HG03342 (cell line): ENCODE data around the gene ZNF468.
"Not testable (repeated sequence)": the region's sequence is repeated elsewhere in the genome, so short reads cannot be mapped to it uniquely, and the experiment has no call there.

Source experiments
- ATAC-seq: cut with Tn5 transposase; IDR thresholded peaks from one replicate; pipeline ENCODE4 v1.9.1; 2021; ENCODE audit warnings: mild to moderate bottlenecking, moderate library complexity; ENCODE audit not compliant: unreplicated experiment

Gene ZNF468

DNA sequence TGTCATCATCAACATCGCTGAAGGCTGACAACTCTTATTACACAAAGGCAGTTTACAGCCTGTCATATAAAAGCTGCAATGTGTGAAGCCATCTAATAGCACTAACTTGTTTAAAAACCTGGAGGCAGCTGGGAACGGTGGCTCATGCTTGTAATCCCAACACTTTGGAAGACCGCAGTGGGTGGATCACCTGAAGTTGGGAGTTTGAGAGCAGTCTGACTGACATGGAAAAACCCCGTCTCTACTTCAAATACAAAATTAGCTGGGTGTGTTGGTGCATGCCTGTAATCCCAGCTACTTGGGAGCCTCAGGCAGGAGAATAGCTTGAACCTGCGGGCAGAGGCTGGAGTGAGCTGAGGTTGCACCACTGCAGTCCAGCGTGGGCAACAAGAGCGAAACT is 27.6 kb downstream of the ZNF468 start:
- not testable (repeated sequence) for ATAC-seq

DNA sequence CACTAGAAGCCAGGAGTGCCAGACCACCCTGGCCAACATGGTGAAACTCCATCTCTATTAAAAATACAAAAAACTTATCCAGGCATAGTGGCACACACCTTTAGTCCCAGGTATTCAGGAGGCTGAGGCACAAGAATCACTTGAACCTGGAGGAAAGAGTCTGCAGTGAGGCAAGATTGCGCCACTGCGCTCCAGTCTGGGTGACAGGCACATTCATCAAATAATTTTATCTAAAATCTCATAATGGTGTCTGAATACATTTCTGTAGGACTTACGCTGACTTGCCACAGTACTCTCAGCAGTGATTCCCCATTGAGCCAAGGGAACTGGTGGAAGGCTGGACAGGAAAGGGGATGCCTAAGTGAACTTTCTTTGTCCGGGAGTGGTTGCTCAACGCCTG is 31.7 kb downstream of the ZNF468 start:
- ATAC-seq: no peak

DNA sequence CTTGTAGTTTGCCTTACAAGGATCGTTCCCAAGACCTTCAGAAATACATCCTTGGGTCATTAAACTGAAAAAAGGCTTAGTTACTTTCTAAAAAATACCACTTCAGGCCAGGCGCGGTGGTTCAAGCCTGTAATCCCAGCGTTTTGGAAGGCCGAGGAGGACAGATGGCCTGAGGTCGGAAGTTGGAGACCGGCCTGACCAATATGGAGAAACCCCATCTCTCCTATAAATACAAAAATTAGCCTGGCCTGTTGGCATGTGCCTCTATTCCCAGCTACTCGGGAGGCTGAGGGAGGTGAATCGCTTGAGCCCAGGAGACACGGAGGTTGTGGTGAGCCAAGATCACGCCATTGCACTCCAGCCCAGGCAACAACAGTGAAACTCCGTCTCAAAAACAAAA is 33.7 kb downstream of the ZNF468 start:
- ATAC-seq: no peak

GRCh38 chr19:52821204-52821960 is 36.0 kb downstream of the ZNF468 start, which contains the start of gene ZNF28:
Gene ZNF28 (minus strand): TSS chr19:52821633. CDS start chr19:52817958, 3,675 bp downstream.
- ATAC-seq: peak; percentile 97

DNA sequence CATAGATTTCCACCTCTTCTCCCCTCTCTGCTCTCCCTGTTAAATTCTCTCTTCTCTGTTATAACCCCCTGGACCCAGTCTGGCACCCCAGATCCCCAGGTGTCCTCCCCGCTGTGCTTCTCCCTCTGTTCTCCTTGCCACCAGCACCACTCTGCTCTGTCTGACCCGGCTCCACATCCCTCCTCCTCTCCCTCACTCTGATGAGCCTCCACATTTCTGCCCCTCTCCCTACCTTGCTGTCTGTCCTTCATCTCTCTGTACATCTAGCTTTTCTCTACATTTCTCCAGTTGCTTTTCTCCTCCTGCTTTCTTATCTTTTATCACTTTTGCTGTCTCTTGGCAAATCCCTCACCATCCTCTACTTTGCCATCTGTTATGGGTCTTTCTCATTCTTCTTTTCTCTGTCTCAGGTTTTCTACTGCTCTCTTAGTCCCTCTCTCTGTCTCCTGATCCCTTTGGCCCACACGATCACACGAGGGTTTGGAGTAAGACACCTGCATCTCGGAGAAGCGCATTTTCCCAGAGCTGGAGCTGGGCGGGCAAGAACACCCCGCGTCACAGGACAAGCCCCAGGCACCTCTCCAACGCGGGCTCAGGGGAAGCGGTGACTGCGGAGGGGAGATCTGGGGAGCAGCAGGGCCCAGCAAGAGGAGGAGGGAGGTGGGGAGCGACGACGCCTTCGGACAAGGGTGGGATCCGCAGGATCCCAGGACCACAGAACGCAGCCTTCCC is 36.8 kb downstream of the ZNF468 start:
- ATAC-seq: peak; percentile 2

- ATAC-seq: no peak
Observed at GRCh38 chr19:52809801-52810200, 47.6 kb downstream of the ZNF468 start.

- ATAC-seq: not testable (repeated sequence)
Observed at GRCh38 chr19:52799950-52800640, 57.3 kb downstream of the ZNF468 start.

DNA sequence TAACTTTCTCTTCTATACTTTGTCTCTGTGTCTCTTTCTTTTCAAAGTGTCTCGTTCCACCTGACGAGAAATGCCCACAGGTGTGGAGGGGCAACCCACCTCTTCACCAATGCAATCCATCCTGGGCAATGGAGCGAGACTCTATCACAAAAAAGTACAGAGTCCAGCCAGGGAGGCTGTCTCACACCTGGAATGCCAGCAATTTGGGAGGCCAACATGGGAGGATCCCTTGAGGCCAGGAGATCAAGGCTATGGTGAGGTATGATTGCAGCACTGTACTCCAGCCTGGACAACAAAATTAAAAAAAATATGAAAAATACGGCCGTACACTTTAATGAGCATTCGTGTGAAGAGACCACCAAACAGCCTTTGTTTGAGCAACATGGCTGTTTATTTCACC is 68.0 kb downstream of the ZNF468 start:
- no peak for ATAC-seq
